ENCODE results near the gene PTCH2. TPM values are rescaled to one million over a fixed set of nuclear protein-coding genes. Genes with fewer than 3 reads are reported as not detected.
"Not testable (repeated sequence)": the region's sequence is repeated elsewhere in the genome, so short reads cannot be mapped to it uniquely, and the experiment has no call there.

Gene PTCH2
- total and polyA plus RNA-seq, 5 donors from 2014 or later: 0.05 to 0.94 (median 0.13) TPM; not detected in 2

GRCh38 chr1:44803062-44803311 is 40.1 kb downstream of the PTCH2 start:
- H3K36me3 ChIP-seq (ENCODE audit: control insufficient read depth, insufficient read depth, low read length): peaks cover 50% of the 10 kb centered on the region
- Mint-ChIP-seq H3K9me3 (peaks cover 0 to 1% (median 0%) of the 10 kb centered on the region in 7 donors), H3K27ac (peak overlapping the region; percentile 91 to 96 (median 94)), H3K4me1 (peaks cover 4 to 65% (median 27%) of the 10 kb centered on the region in 4 donors), H3K4me3 (peak overlapping the region; percentile 87 to 98 (median 94)), H3K36me3 (peaks cover 37% of the 10 kb centered on the region), H3K27me3 (no peaks in the 10 kb centered on the region)
- no peak for DNase-seq
- ATAC-seq (ENCODE audit: low read depth in 2 of 2): no peak
- no peaks in the 10 kb centered on the region for H3K9me3 ChIP-seq (ENCODE audit: control insufficient read depth in 2 of 2, low read length in 2 of 2)
- H3K4me1 ChIP-seq (ENCODE audit: control insufficient read depth, insufficient read depth, low read length, poor library complexity, severe bottlenecking): peaks cover 62% of the 10 kb centered on the region
- H3K27ac ChIP-seq (ENCODE audit: insufficient read depth, low read length, poor library complexity, severe bottlenecking): peak overlapping the region; percentile 52
- peak overlapping the region; percentile 92 for H3K4me3 ChIP-seq (ENCODE audit: low read depth, low read length)
- no peaks in the 10 kb centered on the region for H3K27me3 ChIP-seq (ENCODE audit: control insufficient read depth, insufficient read depth, low read length)

- H3K27ac Mint-ChIP-seq: peak overlapping the region; percentile 91 to 97 (median 94)
- Histone ChIP-seq H3K9me3 (ENCODE audit: control insufficient read depth in 2 of 2, low read length in 2 of 2) (no peaks in the 10 kb centered on the region), H3K4me1 (ENCODE audit: control insufficient read depth, insufficient read depth, low read length, poor library complexity, severe bottlenecking) (peaks cover 57% of the 10 kb centered on the region), H3K27ac (ENCODE audit: insufficient read depth, low read length, poor library complexity, severe bottlenecking) (peak overlapping the region; percentile 52), H3K27me3 (ENCODE audit: control insufficient read depth, insufficient read depth, low read length) (no peaks in the 10 kb centered on the region), H3K4me3 (ENCODE audit: low read depth, low read length) (peak overlapping the region; percentile 92), H3K36me3 (ENCODE audit: control insufficient read depth, insufficient read depth, low read length) (peaks cover 50% of the 10 kb centered on the region)
- peak overlapping the region; percentile 93 to 98 (median 96) for H3K4me3 Mint-ChIP-seq
- no peaks in the 10 kb centered on the region for H3K27me3 Mint-ChIP-seq
- peaks cover 4 to 60% (median 24%) of the 10 kb centered on the region in 4 donors for H3K4me1 Mint-ChIP-seq
- no peak for ATAC-seq (ENCODE audit: low read depth in 2 of 2)
- peaks cover 36% of the 10 kb centered on the region for H3K36me3 Mint-ChIP-seq
- DNase-seq: no peak
- H3K9me3 Mint-ChIP-seq: peaks cover 0 to 1% (median 0%) of the 10 kb centered on the region in 7 donors
These were observed 40.6 kb downstream of the PTCH2 start for GRCh38 chr1:44802306-44803061.

DNA sequence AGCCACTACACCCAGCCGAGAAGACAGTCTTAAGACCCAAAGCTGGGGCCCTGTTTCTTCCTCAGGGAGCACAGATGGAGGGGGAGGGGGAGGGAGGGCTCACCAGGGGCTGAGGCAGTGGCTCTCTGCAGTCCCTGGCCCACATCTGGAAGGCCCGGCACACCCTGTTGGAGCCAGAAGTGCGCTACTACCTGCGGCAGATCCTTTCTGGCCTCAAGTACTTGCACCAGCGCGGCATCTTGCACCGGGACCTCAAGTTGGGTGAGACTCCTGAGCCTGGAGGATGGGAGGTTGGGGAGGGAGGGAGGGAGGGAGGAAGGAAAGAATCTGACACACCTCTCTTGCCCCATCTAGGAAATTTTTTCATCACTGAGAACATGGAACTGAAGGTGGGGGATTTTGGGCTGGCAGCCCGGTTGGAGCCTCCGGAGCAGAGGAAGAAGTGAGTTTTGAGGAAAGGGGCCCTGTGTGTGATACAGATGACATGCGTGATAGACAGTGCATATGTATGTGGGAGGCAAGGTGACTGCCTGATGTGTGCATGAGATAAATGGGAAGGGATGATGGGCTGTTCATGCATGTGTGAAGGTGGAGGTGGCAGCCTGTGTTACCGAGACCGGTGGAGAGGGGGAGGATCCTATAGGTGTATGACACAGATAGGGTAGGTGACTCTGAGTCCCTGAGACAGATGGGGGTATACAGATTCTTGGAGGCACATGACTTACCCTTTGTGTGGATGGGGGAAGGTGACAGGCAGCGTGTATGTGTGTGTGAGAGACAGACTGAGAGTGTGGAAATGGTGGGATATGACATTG is 41.4 kb downstream of the PTCH2 start:
- peaks cover 49% of the 10 kb centered on the region for H3K4me1 ChIP-seq (ENCODE audit: control insufficient read depth, insufficient read depth, low read length, poor library complexity, severe bottlenecking)
- Mint-ChIP-seq H3K4me3 (peak overlapping the region; percentile 93 to 98 (median 96)), H3K27ac (peak overlapping the region; percentile 90 to 97 (median 94)), H3K27me3 (no peaks in the 10 kb centered on the region), H3K4me1 (peaks cover 4 to 52% (median 22%) of the 10 kb centered on the region in 4 donors), H3K36me3 (peaks cover 28% of the 10 kb centered on the region), H3K9me3 (peaks cover 0 to 1% (median 0%) of the 10 kb centered on the region in 7 donors)
- H3K4me3 ChIP-seq (ENCODE audit: low read depth, low read length): peak overlapping the region; percentile 92
- no peaks in the 10 kb centered on the region for H3K9me3 ChIP-seq (ENCODE audit: control insufficient read depth in 2 of 2, low read length in 2 of 2)
- H3K36me3 ChIP-seq (ENCODE audit: control insufficient read depth, insufficient read depth, low read length): peaks cover 46% of the 10 kb centered on the region
- H3K27ac ChIP-seq (ENCODE audit: insufficient read depth, low read length, poor library complexity, severe bottlenecking): peak overlapping the region; percentile 89
- H3K27me3 ChIP-seq (ENCODE audit: control insufficient read depth, insufficient read depth, low read length): no peaks in the 10 kb centered on the region
- peak in 2 of 3 donors; percentile 43 to 56 for DNase-seq
- ATAC-seq (ENCODE audit: low read depth in 2 of 2): no peak

DNA sequence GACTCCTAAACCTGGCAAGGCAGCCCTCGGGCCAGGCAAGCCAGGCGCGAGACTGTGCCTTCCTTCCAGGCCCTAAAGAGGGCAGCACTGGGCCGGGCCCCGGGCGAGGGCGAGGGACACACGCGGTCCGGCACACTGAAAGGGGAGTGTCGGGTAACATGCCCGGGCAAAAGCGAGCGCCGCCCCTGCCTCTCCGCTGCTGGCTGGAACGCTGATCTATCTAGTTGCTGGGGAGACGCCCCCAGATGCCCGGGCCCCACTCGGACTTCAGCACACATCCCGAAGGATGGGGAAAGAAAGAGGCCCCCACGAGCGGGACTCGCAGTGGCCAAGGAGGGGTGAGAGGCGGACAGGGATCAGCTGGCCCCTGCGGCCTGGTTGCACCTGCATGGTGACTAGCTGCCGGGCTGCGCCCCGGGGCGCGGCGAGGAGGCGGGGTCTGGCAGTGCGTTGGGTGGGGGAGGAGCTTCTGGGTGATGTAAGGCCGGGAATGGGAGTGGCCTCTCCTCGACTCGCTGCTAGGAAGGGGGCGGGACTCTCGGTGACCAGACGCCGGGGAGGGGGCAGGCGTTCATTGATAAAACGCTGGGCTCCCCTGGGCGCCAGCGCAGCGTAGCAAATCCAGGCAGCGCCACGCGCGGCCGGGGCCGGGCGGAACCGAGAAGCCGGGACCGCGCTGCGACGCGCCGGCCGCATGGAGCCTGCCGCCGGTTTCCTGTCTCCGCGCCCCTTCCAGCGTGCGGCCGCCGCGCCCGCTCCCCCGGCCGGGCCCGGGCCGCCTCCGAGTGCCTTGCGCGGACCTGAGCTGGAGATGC is 43.1 kb downstream of the PTCH2 start, which contains the start of gene PLK3:
Gene PLK3 (plus strand): TSS at position 608 of the 815 bp plus-strand sequence. CDS start 87 bp downstream, at position 695.
- peak within 1 kb of the TSS; percentile 97 to 99 (median 99) for H3K27ac Mint-ChIP-seq

DNA sequence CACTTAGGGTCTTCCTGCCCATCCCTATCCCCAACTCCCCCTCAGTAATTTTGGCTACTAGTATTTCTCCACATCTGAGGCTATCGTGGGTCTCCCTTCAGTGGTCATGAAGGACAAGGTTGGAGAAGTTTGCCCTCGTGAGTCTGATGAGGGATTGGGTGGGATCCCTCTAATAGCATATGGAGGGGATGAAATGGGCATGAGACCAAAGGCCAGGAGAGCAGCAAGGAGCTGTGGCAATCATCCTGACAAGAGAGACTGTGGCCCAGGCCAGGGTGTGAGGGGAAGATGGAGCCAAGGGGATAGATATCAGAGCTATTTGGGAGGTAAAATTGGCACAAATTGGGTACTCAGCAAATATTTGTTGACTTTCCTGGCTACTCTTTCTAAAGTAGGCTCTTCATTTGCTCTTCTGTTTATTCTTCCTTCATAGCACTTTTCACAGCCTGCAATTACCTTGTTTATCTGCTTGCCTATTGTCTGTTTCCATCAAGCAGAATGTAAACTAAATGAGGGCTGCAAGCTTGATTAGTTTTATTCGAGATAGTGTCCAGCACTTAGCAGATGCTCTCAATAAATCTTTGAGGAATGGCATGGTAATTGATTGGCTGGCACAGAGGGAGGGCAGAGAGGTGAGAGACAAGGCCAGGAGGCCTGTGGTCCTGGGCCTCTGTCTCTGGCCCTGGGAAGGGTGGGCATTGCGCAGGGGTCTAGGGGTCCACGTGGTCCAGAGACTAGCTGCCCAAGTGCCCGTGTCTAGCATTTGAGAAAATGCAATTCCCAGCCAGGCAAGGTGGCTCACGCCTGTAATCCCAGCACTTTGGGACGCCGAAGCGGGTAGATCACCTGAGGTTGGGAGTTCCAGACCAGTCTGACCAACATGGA is 44.3 kb downstream of the PTCH2 start:
- peaks cover 22% of the 10 kb centered on the region for H3K36me3 Mint-ChIP-seq

More for the DNA sequence above, 43.1 kb downstream of the PTCH2 start, which contains the start of gene PLK3:
- H3K4me1 Mint-ChIP-seq: peaks cover 4 to 43% (median 21%) of the 10 kb centered on the region in 4 donors
- ATAC-seq (ENCODE audit: low read depth in 2 of 2) (peak; percentile 83 to 86), DNase-seq (peak; percentile 98 to 99 (median 99))
- peaks cover 23% of the 10 kb centered on the region for H3K36me3 Mint-ChIP-seq
- Histone ChIP-seq H3K9me3 (ENCODE audit: control insufficient read depth in 2 of 2, low read length in 2 of 2) (no peaks in the 10 kb centered on the region), H3K4me3 (ENCODE audit: low read depth, low read length) (peak within 1 kb of the TSS; percentile 92), H3K27ac (ENCODE audit: insufficient read depth, low read length, poor library complexity, severe bottlenecking) (peak within 1 kb of the TSS; percentile 89), H3K36me3 (ENCODE audit: control insufficient read depth, insufficient read depth, low read length) (peaks cover 29% of the 10 kb centered on the region), H3K4me1 (ENCODE audit: control insufficient read depth, insufficient read depth, low read length, poor library complexity, severe bottlenecking) (peaks cover 41% of the 10 kb centered on the region), H3K27me3 (ENCODE audit: control insufficient read depth, insufficient read depth, low read length) (no peaks in the 10 kb centered on the region)
- H3K9me3 Mint-ChIP-seq: peaks cover 0 to 1% (median 0%) of the 10 kb centered on the region in 7 donors
- H3K27me3 Mint-ChIP-seq: no peaks in the 10 kb centered on the region
- H3K4me3 Mint-ChIP-seq: peak within 1 kb of the TSS; percentile 93 to 99 (median 97)

GRCh38 chr1:44797886-44798285 is 45.2 kb downstream of the PTCH2 start:
- Mint-ChIP-seq H3K4me3 (peak overlapping the region in 2 of 4 donors; percentile 49 to 69), H3K4me1 (peaks cover 8 to 23% (median 16%) of the 10 kb centered on the region in 4 donors), H3K36me3 (peaks cover 13% of the 10 kb centered on the region), H3K27ac (peak overlapping the region; percentile 14 to 99 (median 80))
- H3K9me3 Mint-ChIP-seq; H3K9me3 ChIP-seq (ENCODE audit: control insufficient read depth in 2 of 2, low read length in 2 of 2); H3K27me3 ChIP-seq (ENCODE audit: control insufficient read depth, insufficient read depth, low read length); DNase-seq; H3K27ac ChIP-seq (ENCODE audit: insufficient read depth, low read length, poor library complexity, severe bottlenecking); H3K27me3 Mint-ChIP-seq; H3K36me3 ChIP-seq (ENCODE audit: control insufficient read depth, insufficient read depth, low read length); ATAC-seq (ENCODE audit: low read depth in 2 of 2); H3K4me3 ChIP-seq (ENCODE audit: low read depth, low read length): not testable (repeated sequence)
- peaks cover 24% of the 10 kb centered on the region for H3K4me1 ChIP-seq (ENCODE audit: control insufficient read depth, insufficient read depth, low read length, poor library complexity, severe bottlenecking)

More for the DNA sequence above, 44.3 kb downstream of the PTCH2 start:
- H3K4me3 ChIP-seq (ENCODE audit: low read depth, low read length): no peak overlapping the region
- peaks cover 18% of the 10 kb centered on the region for H3K36me3 ChIP-seq (ENCODE audit: control insufficient read depth, insufficient read depth, low read length)
- no peaks in the 10 kb centered on the region for H3K27me3 Mint-ChIP-seq
- H3K4me3 Mint-ChIP-seq: peak overlapping the region in 3 of 4 donors; percentile 69 to 98 (median 93)
- peaks cover 32% of the 10 kb centered on the region for H3K4me1 ChIP-seq (ENCODE audit: control insufficient read depth, insufficient read depth, low read length, poor library complexity, severe bottlenecking)
- DNase-seq (no peak), ATAC-seq (ENCODE audit: low read depth in 2 of 2) (no peak)
- peaks cover 4 to 31% (median 21%) of the 10 kb centered on the region in 4 donors for H3K4me1 Mint-ChIP-seq
- no peaks in the 10 kb centered on the region for H3K9me3 ChIP-seq (ENCODE audit: control insufficient read depth in 2 of 2, low read length in 2 of 2)
- H3K9me3 Mint-ChIP-seq: peaks cover 0 to 1% (median 0%) of the 10 kb centered on the region in 7 donors
- H3K27ac Mint-ChIP-seq: peak overlapping the region in 2 of 3 donors; percentile 80 to 99
- no peaks in the 10 kb centered on the region for H3K27me3 ChIP-seq (ENCODE audit: control insufficient read depth, insufficient read depth, low read length)
- H3K27ac ChIP-seq (ENCODE audit: insufficient read depth, low read length, poor library complexity, severe bottlenecking): peak overlapping the region; percentile 89

All from CD4-positive, CD25-positive, alpha-beta regulatory T cell (primary cell).